Neural cell (in vitro differentiated cells): ENCODE measurements around the gene LRP1. TPM values are rescaled to one million over a fixed set of nuclear protein-coding genes. Genes with fewer than 3 reads are reported as not detected.

Experiments
- H2AFZ ChIP-seq: fragments of 200-600, 300-800 bp; sonication (generic), shearing (Covaris generic); 2 replicates; pipeline ENCODE4 v1.6.0; 2014; ENCODE audit warnings: low read depth, mild to moderate bottlenecking, antibody characterized with exemption, low read length, moderate library complexity
- H3F3A ChIP-seq: fragments of 200-600 bp; shearing (Covaris generic); 2 replicates; pipeline ENCODE4 v1.6.1; 2016; ENCODE audit warnings: mild to moderate bottlenecking, moderate library complexity, mixed read lengths, antibody characterized with exemption, low read length; ENCODE audit not compliant: insufficient read depth, poor library complexity, severe bottlenecking
- H3K27ac ChIP-seq: fragments of 200-600, 300-800 bp; sonication (generic), shearing (Covaris generic); 2 replicates; pipeline ENCODE4 v1.5.1; 2014; ENCODE audit warnings: mild to moderate bottlenecking, low read length, moderate library complexity
- H3K27me3 ChIP-seq: fragments of 300-800, 200-600 bp; sonication (generic), shearing (Covaris generic); 2 replicates; pipeline ENCODE4 v1.6.0; 2014; ENCODE audit warnings: mild to moderate bottlenecking, low read depth, low read length, moderate library complexity; ENCODE audit not compliant: insufficient read depth
- H3K36me3 ChIP-seq: fragments of 300-800, 200-600 bp; sonication (generic), shearing (Covaris generic); 2 replicates; pipeline ENCODE4 v1.5.1; 2014; ENCODE audit warnings: mild to moderate bottlenecking, antibody characterized with exemption, low read length, moderate library complexity; ENCODE audit not compliant: insufficient read depth
- H3K4me2 ChIP-seq: fragments of 300-800, 200-600 bp; sonication (generic), shearing (Covaris generic); 2 replicates; pipeline ENCODE4 v1.6.0; 2014; ENCODE audit warnings: mild to moderate bottlenecking, low read length
- H3K4me3 ChIP-seq: fragments of 300-800, 200-600 bp; sonication (generic), shearing (Covaris generic); 2 replicates; pipeline ENCODE4 v1.5.1; 2014; ENCODE audit warnings: mild to moderate bottlenecking, low read length, moderate library complexity
- H3K79me2 ChIP-seq: fragments of 200-600 bp; shearing (Covaris generic); replicated peaks from 2 replicates; pipeline ENCODE4 v1.6.0; 2014; ENCODE audit warnings: mild to moderate bottlenecking, low read length, moderate library complexity; ENCODE audit not compliant: insufficient read depth
- H3K9ac ChIP-seq: fragments of 300-800, 200-600 bp; sonication (generic), shearing (Covaris generic); 2 replicates; pipeline ENCODE4 v1.6.1; 2016; ENCODE audit warnings: mild to moderate bottlenecking, low read length, mixed read lengths
- H3K9me2 ChIP-seq: fragments of 200-600 bp; shearing (Covaris generic); 2 replicates; pipeline ENCODE4 v1.6.1; 2016; ENCODE audit warnings: mild to moderate bottlenecking, low read length, mixed read lengths; ENCODE audit not compliant: insufficient read depth
- H3K9me3 ChIP-seq: fragments of 200-600, 300-800 bp; sonication (generic), shearing (Covaris generic); 2 replicates; pipeline ENCODE4 v1.6.1; 2016; ENCODE audit warnings: mild to moderate bottlenecking, mixed run types, low read length, moderate library complexity, mixed read lengths
- H4K20me1 ChIP-seq: fragments of 200-600 bp; shearing (Covaris generic); 2 replicates; pipeline ENCODE4 v1.6.1; 2016; ENCODE audit warnings: mild to moderate bottlenecking, mixed run types; ENCODE audit not compliant: insufficient read depth
- EP300 ChIP-seq: fragments of 450-650 bp; conservative IDR thresholded peaks from 2 replicates; pipeline ENCODE4 v1.6.1; 2014; ENCODE audit warnings: antibody characterized with exemption, mild to moderate bottlenecking, moderate library complexity; ENCODE audit not compliant: poor library complexity, severe bottlenecking
- EZH2 ChIP-seq: fragments of 200-600, 300-800 bp; shearing (Covaris generic), sonication (generic); IDR thresholded peaks from 2 replicates; pipeline ENCODE4 v1.6.1; 2014; ENCODE audit warnings: antibody characterized with exemption, low read length, borderline replicate concordance, mild to moderate bottlenecking; ENCODE audit not compliant: insufficient read depth, poor library complexity, severe bottlenecking
- MXI1 ChIP-seq: fragments of 450-650 bp; conservative IDR thresholded peaks from 2 replicates; pipeline ENCODE4 v1.6.1; 2014; ENCODE audit warnings: antibody characterized with exemption, mild to moderate bottlenecking; ENCODE audit not compliant: poor library complexity, severe bottlenecking
- POLR2AphosphoS5 ChIP-seq: IDR thresholded peaks from 2 replicates; pipeline ENCODE4 v1.6.1; 2012
- RAD21 ChIP-seq: fragments of 450-650 bp; conservative IDR thresholded peaks from 2 replicates; pipeline ENCODE4 v1.6.1; 2014; ENCODE audit warnings: antibody characterized with exemption, mild to moderate bottlenecking, moderate library complexity
- SMC3 ChIP-seq: fragments of 450-650 bp; conservative IDR thresholded peaks from 2 replicates; pipeline ENCODE4 v1.6.1; 2014; ENCODE audit warnings: antibody characterized with exemption, mild to moderate bottlenecking, moderate library complexity; ENCODE audit not compliant: poor library complexity
- TAF1 ChIP-seq: IDR thresholded peaks from 2 replicates; pipeline ENCODE4 v1.6.1; 2012; ENCODE audit warnings: low read depth
- polyA plus RNA-seq: library from polyadenylated mRNA; depleted of rRNA; stranded (reverse); fragments of >200 nt; gene quantifications from 2 replicates; pipeline ENCODE4 v1.2.3, GENCODE V29; 2014
- TF ChIP-seq, protein P1 (sequence below): IDR thresholded peaks from 2 replicates; pipeline ENCODE4 v1.6.1; 2012; ENCODE audit warnings: borderline replicate concordance
- TF ChIP-seq, protein P2 (sequence below): fragments of 450-650 bp; IDR thresholded peaks from 2 replicates; pipeline ENCODE4 v1.5.1; 2014; ENCODE audit warnings: antibody characterized with exemption, mild to moderate bottlenecking, moderate library complexity; ENCODE audit not compliant: poor library complexity, severe bottlenecking

The LRP1 gene
- polyA plus RNA-seq, 1 donor from 2014 or later: 18.2 TPM

DNA sequence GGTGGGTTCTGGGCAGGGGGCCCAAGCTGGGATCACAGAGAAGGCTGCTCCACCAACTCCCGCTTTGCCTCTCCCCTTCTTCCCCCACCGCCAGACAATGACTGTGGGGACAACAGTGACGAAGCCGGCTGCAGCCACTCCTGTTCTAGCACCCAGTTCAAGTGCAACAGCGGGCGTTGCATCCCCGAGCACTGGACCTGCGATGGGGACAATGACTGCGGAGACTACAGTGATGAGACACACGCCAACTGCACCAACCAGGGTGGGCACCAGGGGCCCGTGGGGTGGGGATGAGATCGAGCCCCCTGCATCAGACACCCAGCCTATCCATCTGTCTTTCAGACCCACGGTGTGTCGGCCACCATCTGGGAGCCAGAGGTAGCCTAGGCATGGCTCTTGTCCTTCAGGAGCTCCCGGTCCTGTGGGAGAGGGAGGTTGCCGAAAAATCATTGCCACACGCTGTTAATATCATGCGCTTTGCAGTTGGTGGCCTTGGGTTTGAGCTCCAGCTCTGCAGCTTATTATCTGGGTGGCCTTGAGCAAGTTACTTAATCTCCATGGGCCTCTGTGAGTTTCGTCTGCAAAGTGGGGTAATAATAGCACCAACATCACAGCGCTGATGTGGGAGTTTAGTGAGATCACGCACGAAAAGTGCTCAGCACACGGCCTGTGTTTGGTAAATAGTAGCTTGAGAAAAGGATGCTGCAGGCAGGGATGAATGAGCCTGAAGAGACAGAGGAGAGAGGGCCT, 40.9 kb downstream of the LRP1 start:
- no peaks in the 10 kb centered on the region for H3K27me3 ChIP-seq
- no peak overlapping the region for H3K4me3 ChIP-seq
- no peaks in the 10 kb centered on the region for H3K9me2 ChIP-seq
- H3F3A ChIP-seq: no peaks in the 10 kb centered on the region
- no peak overlapping the region for H3K27ac ChIP-seq
- no peak overlapping the region for H3K4me2 ChIP-seq
- H3K9ac ChIP-seq: no peak overlapping the region
- H3K9me3 ChIP-seq: no peaks in the 10 kb centered on the region
- H3K79me2 ChIP-seq: no peaks in the 10 kb centered on the region
- H3K36me3 ChIP-seq: peaks cover 7% of the 10 kb centered on the region
- no peaks in the 10 kb centered on the region for H4K20me1 ChIP-seq
- H2AFZ ChIP-seq: no peak overlapping the region
- TF ChIP-seq MXI1 (no peak), RAD21 (no peak), POLR2AphosphoS5 (no peak), TAF1 (no peak), SMC3 (no peak), EP300 (no peak), EZH2 (no peak)
- TF ChIP-seq, protein P1, sequence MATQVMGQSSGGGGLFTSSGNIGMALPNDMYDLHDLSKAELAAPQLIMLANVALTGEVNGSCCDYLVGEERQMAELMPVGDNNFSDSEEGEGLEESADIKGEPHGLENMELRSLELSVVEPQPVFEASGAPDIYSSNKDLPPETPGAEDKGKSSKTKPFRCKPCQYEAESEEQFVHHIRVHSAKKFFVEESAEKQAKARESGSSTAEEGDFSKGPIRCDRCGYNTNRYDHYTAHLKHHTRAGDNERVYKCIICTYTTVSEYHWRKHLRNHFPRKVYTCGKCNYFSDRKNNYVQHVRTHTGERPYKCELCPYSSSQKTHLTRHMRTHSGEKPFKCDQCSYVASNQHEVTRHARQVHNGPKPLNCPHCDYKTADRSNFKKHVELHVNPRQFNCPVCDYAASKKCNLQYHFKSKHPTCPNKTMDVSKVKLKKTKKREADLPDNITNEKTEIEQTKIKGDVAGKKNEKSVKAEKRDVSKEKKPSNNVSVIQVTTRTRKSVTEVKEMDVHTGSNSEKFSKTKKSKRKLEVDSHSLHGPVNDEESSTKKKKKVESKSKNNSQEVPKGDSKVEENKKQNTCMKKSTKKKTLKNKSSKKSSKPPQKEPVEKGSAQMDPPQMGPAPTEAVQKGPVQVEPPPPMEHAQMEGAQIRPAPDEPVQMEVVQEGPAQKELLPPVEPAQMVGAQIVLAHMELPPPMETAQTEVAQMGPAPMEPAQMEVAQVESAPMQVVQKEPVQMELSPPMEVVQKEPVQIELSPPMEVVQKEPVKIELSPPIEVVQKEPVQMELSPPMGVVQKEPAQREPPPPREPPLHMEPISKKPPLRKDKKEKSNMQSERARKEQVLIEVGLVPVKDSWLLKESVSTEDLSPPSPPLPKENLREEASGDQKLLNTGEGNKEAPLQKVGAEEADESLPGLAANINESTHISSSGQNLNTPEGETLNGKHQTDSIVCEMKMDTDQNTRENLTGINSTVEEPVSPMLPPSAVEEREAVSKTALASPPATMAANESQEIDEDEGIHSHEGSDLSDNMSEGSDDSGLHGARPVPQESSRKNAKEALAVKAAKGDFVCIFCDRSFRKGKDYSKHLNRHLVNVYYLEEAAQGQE: no peak
- TF ChIP-seq, protein P2, sequence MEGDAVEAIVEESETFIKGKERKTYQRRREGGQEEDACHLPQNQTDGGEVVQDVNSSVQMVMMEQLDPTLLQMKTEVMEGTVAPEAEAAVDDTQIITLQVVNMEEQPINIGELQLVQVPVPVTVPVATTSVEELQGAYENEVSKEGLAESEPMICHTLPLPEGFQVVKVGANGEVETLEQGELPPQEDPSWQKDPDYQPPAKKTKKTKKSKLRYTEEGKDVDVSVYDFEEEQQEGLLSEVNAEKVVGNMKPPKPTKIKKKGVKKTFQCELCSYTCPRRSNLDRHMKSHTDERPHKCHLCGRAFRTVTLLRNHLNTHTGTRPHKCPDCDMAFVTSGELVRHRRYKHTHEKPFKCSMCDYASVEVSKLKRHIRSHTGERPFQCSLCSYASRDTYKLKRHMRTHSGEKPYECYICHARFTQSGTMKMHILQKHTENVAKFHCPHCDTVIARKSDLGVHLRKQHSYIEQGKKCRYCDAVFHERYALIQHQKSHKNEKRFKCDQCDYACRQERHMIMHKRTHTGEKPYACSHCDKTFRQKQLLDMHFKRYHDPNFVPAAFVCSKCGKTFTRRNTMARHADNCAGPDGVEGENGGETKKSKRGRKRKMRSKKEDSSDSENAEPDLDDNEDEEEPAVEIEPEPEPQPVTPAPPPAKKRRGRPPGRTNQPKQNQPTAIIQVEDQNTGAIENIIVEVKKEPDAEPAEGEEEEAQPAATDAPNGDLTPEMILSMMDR: no peak

DNA sequence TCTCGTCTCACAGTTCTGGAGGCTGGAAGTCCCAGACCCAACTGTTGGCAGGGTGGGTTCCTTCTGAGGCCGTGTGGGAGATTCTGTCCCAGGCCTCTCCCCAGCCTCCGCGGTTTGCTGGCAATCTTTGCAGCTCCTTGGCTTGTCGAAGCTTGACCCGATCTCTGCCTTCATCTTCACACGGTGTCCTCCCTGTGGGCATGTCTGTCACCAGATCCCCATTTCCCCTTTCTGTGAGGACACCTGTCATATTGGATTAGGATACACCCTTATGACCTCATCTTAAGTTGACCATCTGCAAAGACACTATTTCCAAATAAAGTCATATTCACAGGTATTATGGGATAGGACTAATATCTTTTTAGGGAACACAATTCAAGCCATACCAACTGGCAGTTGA, 41.7 kb downstream of the LRP1 start:
- no peaks in the 10 kb centered on the region for H3F3A ChIP-seq
- H3K4me2 ChIP-seq: no peak overlapping the region
- H2AFZ ChIP-seq: no peak overlapping the region
- H3K4me3 ChIP-seq: no peak overlapping the region
- H3K79me2 ChIP-seq: no peaks in the 10 kb centered on the region
- no peak for TF ChIP-seq POLR2AphosphoS5
- no peak for TF ChIP-seq SMC3
- TF ChIP-seq, protein P1: no peak
- no peak for TF ChIP-seq EZH2
- TF ChIP-seq, protein P2: no peak
- TF ChIP-seq TAF1: no peak
- TF ChIP-seq RAD21: no peak
- TF ChIP-seq MXI1: no peak
- peaks cover 7% of the 10 kb centered on the region for H3K36me3 ChIP-seq
- no peak overlapping the region for H3K9ac ChIP-seq
- H3K9me3 ChIP-seq: no peaks in the 10 kb centered on the region
- no peaks in the 10 kb centered on the region for H3K9me2 ChIP-seq
- H3K27me3 ChIP-seq: no peaks in the 10 kb centered on the region
- no peak overlapping the region for H3K27ac ChIP-seq
- H4K20me1 ChIP-seq: no peaks in the 10 kb centered on the region
